Measurements from ENCODE around the gene SFRP5.

The SFRP5 gene

GRCh38 chr10:97771913-97772823 is at the start of gene SFRP5:
Gene SFRP5, minus strand, starts transcription at chr10:97771999. Its CDS starts 166 bp downstream, at chr10:97771833.
- FAIRE-seq: no peak

- no peak for FAIRE-seq
Observed at GRCh38 chr10:97820096-97820704, 48.4 kb upstream of the SFRP5 start.

- no peak for FAIRE-seq
Observed at GRCh38 chr10:97818572-97818971, 46.8 kb upstream of the SFRP5 start.

GRCh38 chr10:97816609-97817008 is 44.8 kb upstream of the SFRP5 start:
- no peak for FAIRE-seq

- no peak for FAIRE-seq
Observed at GRCh38 chr10:97814996-97815395, 43.2 kb upstream of the SFRP5 start.

GRCh38 chr10:97813311-97813710 is 41.5 kb upstream of the SFRP5 start:
- FAIRE-seq: no peak

GRCh38 chr10:97812696-97813095 is 40.9 kb upstream of the SFRP5 start:
- FAIRE-seq: no peak

GRCh38 chr10:97811958-97812357 is 40.2 kb upstream of the SFRP5 start:
- FAIRE-seq: no peak

GRCh38 chr10:97810446-97810845 is 38.6 kb upstream of the SFRP5 start:
- FAIRE-seq: no peak

- FAIRE-seq: no peak
Observed at GRCh38 chr10:97805949-97806348, 34.1 kb upstream of the SFRP5 start.

- FAIRE-seq: peak; percentile 95
Observed at GRCh38 chr10:97805096-97805884, 33.5 kb upstream of the SFRP5 start.

GRCh38 chr10:97801422-97801821 is 29.6 kb upstream of the SFRP5 start:
- FAIRE-seq: no peak

- no peak for FAIRE-seq
Observed at GRCh38 chr10:97800474-97800873, 28.7 kb upstream of the SFRP5 start.

GRCh38 chr10:97798958-97799610 is 27.3 kb upstream of the SFRP5 start:
- no peak for FAIRE-seq

- no peak for FAIRE-seq
Observed at GRCh38 chr10:97796651-97797050, 24.9 kb upstream of the SFRP5 start.

GRCh38 chr10:97795886-97796285 is 24.1 kb upstream of the SFRP5 start:
- no peak for FAIRE-seq

- no peak for FAIRE-seq
Observed at GRCh38 chr10:97791824-97792721, 20.3 kb upstream of the SFRP5 start.

GRCh38 chr10:97789770-97790397 is 18.1 kb upstream of the SFRP5 start:
- no peak for FAIRE-seq

GRCh38 chr10:97788552-97789442 is 17.0 kb upstream of the SFRP5 start:
- FAIRE-seq: no peak

GRCh38 chr10:97785731-97786130 is 13.9 kb upstream of the SFRP5 start:
- no peak for FAIRE-seq

Data from endometrium (tissue), 2 donors.